ENCODE data around the gene COLEC12.

GRCh38 chr18:422966-423365, 77.5 kb downstream of the COLEC12 start:
- TF ChIP-seq POLR2AphosphoS5 (IDR thresholded peaks at IDR 0.05) (no peak), POLR2A (IDR thresholded peaks at IDR 0.05) (no peak), CTCF (IDR thresholded peaks at IDR 0.05) (no peak)
